ENCODE results near the gene RXRG.

- TF ChIP-seq RAD51 (IDR thresholded peaks at IDR 0.05; ENCODE audit: borderline replicate concordance, low read depth) (no peak), SREBF1 (IDR thresholded peaks at IDR 0.05; ENCODE audit: borderline replicate concordance, low read depth, low read length) (no peak), BMI1 (IDR thresholded peaks at IDR 0.05; ENCODE audit: low read length) (no peak), EGR1 (conservative IDR thresholded peaks at IDR 0.05) (no peak), REST (IDR thresholded peaks at IDR 0.05; ENCODE audit: borderline replicate concordance) (no peak), REST (CRISPR knock-in tag; IDR thresholded peaks at IDR 0.05; ENCODE audit: low read depth) (no peak), CTCF (IDR thresholded peaks at IDR 0.05 in 2 of 3, conservative IDR thresholded peaks at IDR 0.05 in 1 of 3; ENCODE audit: insufficient read depth in 2 of 3, low read depth in 1 of 3, low read length in 3 of 3) (no peak), POLR2A (conservative IDR thresholded peaks at IDR 0.05) (no peak), EZH2 (IDR thresholded peaks at IDR 0.05; ENCODE audit: borderline replicate concordance, low read depth, low read length) (no peak), TAF15 (IDR thresholded peaks at IDR 0.05; ENCODE audit: low read depth, low read length) (no peak), CXXC5 (CRISPR knock-in tag; IDR thresholded peaks at IDR 0.05) (no peak), GABPA (tag; conservative IDR thresholded peaks at IDR 0.05; ENCODE audit: low read depth) (no peak), TAL1 (IDR thresholded peaks at IDR 0.05) (no peak), CHD1 (IDR thresholded peaks at IDR 0.05; ENCODE audit: low read length) (no peak), ZNF609 (CRISPR knock-in tag; IDR thresholded peaks at IDR 0.05; ENCODE audit: borderline replicate concordance) (no peak)
These were observed 63.0 kb downstream of the RXRG start for GRCh38 chr1:165381745-165382505.
